K562 (cell line): ENCODE measurements around the gene CABP2. TPM values are rescaled to one million over a fixed set of nuclear protein-coding genes. Genes with fewer than 3 reads are reported as not detected.

Experiments
- ATAC-seq: fragments of 200-7000 bp; cut with Tn5 transposase; 3 replicates; pipeline ENCODE4 v1.9.1; 2020; ENCODE audit warnings: moderate library complexity
- BruUV-seq: library from RNA; stranded (reverse); fragments of 400-500 nt; replicated peaks from 2 replicates; lab custom pipeline; 2021; lab: Mats Ljungman, UMichigan
- CTCF ChIA-PET: fragments of 300-600 bp; formaldehyde crosslinking; extraction: SDS; loops from one replicate; lab custom pipeline; 2021; ENCODE audit warnings: low intra/inter-chr PET ratio; lab: Yijun Ruan, JAX
- POLR2A ChIA-PET: fragments of 300-600, 350-650 bp; sonication (Branson Sonifier 250); formaldehyde crosslinking; extraction: SDS; loops from one replicate; lab custom pipeline; 2021; ENCODE audit warnings: antibody characterized with exemption, inconsistent platforms; lab: Yijun Ruan, JAX
- DNase-seq, 4 experiments: peaks; one replicate each; pipeline versions ENCODE4 v3.0.0 to v3.0.0-alpha.2; 2011 to 2018; ENCODE audit warnings: low spot score in 3 of 4, mixed read lengths in 3 of 4; ENCODE audit errors: extremely low read depth in 1 of 4
- FAIRE-seq: peaks from 2 replicates; lab custom pipeline; 2011; peaks lifted over from hg19 to GRCh38; lab: Jason Lieb, UNC
- H2AFZ ChIP-seq: 2 replicates; pipeline ENCODE4 v1.6.0; 2011; ENCODE audit warnings: low read depth, low read length, control low read depth, inconsistent platforms
- H3K27ac ChIP-seq: fragments of 200-600 bp; 3 replicates; pipeline ENCODE4 v1.8.0; 2011; ENCODE audit warnings: low read depth, mild to moderate bottlenecking, control low read depth, inconsistent platforms, low read length, moderate library complexity, mixed read lengths; ENCODE audit errors: extremely low read depth
- H3K27me3 ChIP-seq, 2 experiments: fragments of 300-600 bp in 1 of 2; 2 replicates in 1 of 2; 3 replicates in 1 of 2; pipeline versions ENCODE4 v1.6.0 to v1.8.0; 2011; ENCODE audit warnings: inconsistent platforms in 2 of 2, low read length in 2 of 2, mild to moderate bottlenecking in 1 of 2, mixed read lengths in 1 of 2, moderate library complexity in 1 of 2; ENCODE audit not compliant: control insufficient read depth in 2 of 2, insufficient read depth in 2 of 2
- H3K36me3 ChIP-seq: fragments of 300-600 bp; 3 replicates; pipeline ENCODE4 v1.8.0; 2011; ENCODE audit warnings: mild to moderate bottlenecking, low read length, inconsistent platforms; ENCODE audit not compliant: control insufficient read depth, insufficient read depth
- H3K4me1 ChIP-seq, 2 experiments: fragments of 200-600 bp in 1 of 2; replicated peaks in 1 of 2; 2 replicates in 1 of 2; 3 replicates in 1 of 2; pipeline versions ENCODE4 v1.5.1 to v1.8.0; 2011; ENCODE audit warnings: inconsistent platforms in 2 of 2, low read length in 2 of 2, mild to moderate bottlenecking in 1 of 2, mixed read lengths in 1 of 2, moderate library complexity in 1 of 2; ENCODE audit not compliant: control insufficient read depth in 2 of 2, insufficient read depth in 2 of 2
- H3K4me2 ChIP-seq: 2 replicates; pipeline ENCODE4 v1.6.1; 2011; ENCODE audit warnings: low read length, control low read depth, inconsistent platforms, mixed read lengths; ENCODE audit not compliant: insufficient read depth
- H3K4me3 ChIP-seq: fragments of 200-600 bp; sonication (generic), shearing (Covaris generic); 2 replicates; pipeline ENCODE4 v1.5.1; 2016; ENCODE audit warnings: control low read depth, inconsistent platforms
- H3K79me2 ChIP-seq: fragments of 200-600 bp; 3 replicates; pipeline ENCODE4 v1.8.0; 2011; ENCODE audit warnings: low read length, inconsistent platforms; ENCODE audit not compliant: control insufficient read depth, insufficient read depth
- H3K9ac ChIP-seq, 2 experiments: 2 replicates each; pipeline versions ENCODE4 v1.6.0 to v1.6.1; 2011; ENCODE audit warnings: low read depth in 2 of 2, low read length in 2 of 2, control low read depth in 1 of 2, inconsistent platforms in 1 of 2, mild to moderate bottlenecking in 1 of 2, mixed read lengths in 1 of 2; ENCODE audit not compliant: insufficient read depth in 1 of 2
- H3K9me1 ChIP-seq: one replicate; pipeline ENCODE4 v1.6.0; 2011; ENCODE audit warnings: inconsistent platforms, mild to moderate bottlenecking, low read length, moderate library complexity; ENCODE audit not compliant: control insufficient read depth, insufficient read depth
- H3K9me3 ChIP-seq: replicated peaks from 2 replicates; pipeline ENCODE4 v1.5.1; 2011; ENCODE audit warnings: low read depth, low read length, inconsistent platforms; ENCODE audit not compliant: control insufficient read depth, insufficient read depth
- H4K20me1 ChIP-seq: replicated peaks from 2 replicates; pipeline ENCODE4 v1.6.1; 2011; ENCODE audit warnings: low read length, inconsistent platforms, mixed read lengths; ENCODE audit not compliant: control insufficient read depth, insufficient read depth
- ELF2 ChIP-seq: fragments of 250-450 bp; sonication (Bioruptor Pico); IDR thresholded peaks from 2 replicates; pipeline ENCODE4 v1.5.0; 2021; ENCODE audit warnings: mild to moderate bottlenecking
- PCBP1 ChIP-seq: fragments of 200-400 bp; formaldehyde crosslinking; IDR thresholded peaks from 2 replicates; pipeline ENCODE4 v1.6.1; 2018; ENCODE audit warnings: mild to moderate bottlenecking, low read depth, low read length; ENCODE audit not compliant: poor library complexity, severe bottlenecking
- POLR2G ChIP-seq: fragments of 200-400 bp; formaldehyde crosslinking; IDR thresholded peaks from 2 replicates; pipeline ENCODE4 v1.6.1; 2017; ENCODE audit warnings: low read depth, mild to moderate bottlenecking, antibody characterized with exemption, low read length, moderate library complexity
- ZBTB11 ChIP-seq, 3 experiments: fragments of 200-800 bp in 1 of 3; fragments of 250-450 bp in 1 of 3; fragments of 450-650 bp in 1 of 3; sonication (Bioruptor Pico) in 1 of 3; sonication (Bioruptor generic) in 1 of 3; formaldehyde crosslinking in 1 of 3; IDR thresholded peaks; 2 replicates each; pipeline versions ENCODE4 v1.6.1 to v1.8.0; 2016 to 2022; ENCODE audit warnings: mild to moderate bottlenecking in 2 of 3, missing genetic modification characterization in 2 of 3, missing compliant biosample characterization in 1 of 3, moderate library complexity in 1 of 3
- WGBS: fragments of 100-300 bp; shearing (Covaris generic); methylation state at CpG from one replicate; pipeline ENCODE4 v1.1.6; 2016; ENCODE audit warnings: low coverage, mixed read lengths; ENCODE audit not compliant: insufficient coverage; ENCODE audit errors: missing lambda C conversion rate; 5-methylcytosine and 5-hydroxymethylcytosine counted together
- in situ Hi-C: fragments of 300-500 bp; cut with MboI; formaldehyde crosslinking; loops from 4 replicates; pipeline ENCODE4 v1.15.0; 2018; ENCODE audit warnings: inconsistent platforms, mixed read lengths
- intact Hi-C: fragments of 100-400 bp; cut with micrococcal nuclease; formaldehyde crosslinking; loops from 2 replicates; pipeline ENCODE4 v1.14.2; 2022
- polyA plus RNA-seq, 8 experiments: library from polyadenylated mRNA; depleted of rRNA in 4 of 8; stranded (reverse) in 5 of 8; unstranded in 3 of 8; fragments of >200 nt; fragmentation: Nextera tagmentation in 2 of 8; fragmentation: Illumina TruSeq in 1 of 8; extraction: Ambion mirVana in 2 of 8; extraction: Trizol in 1 of 8; gene quantifications; 2 replicates each; pipeline versions ENCODE4 v1.2.1 to v1.2.3, GENCODE V29; 2011 to 2014; ENCODE audit warnings: inconsistent platforms in 1 of 8, missing spikeins in 1 of 8
- total RNA-seq, 7 experiments: library from RNA; depleted of rRNA in 6 of 7; stranded (reverse); fragments of >200 nt in 6 of 7; fragmentation: Illumina TruSeq in 2 of 7; extraction: Trizol in 2 of 7; gene quantifications; 2 replicates each; pipeline versions ENCODE4 v1.2.1 to v1.2.3, GENCODE V29; 2011 to 2021; ENCODE audit warnings: low replicate concordance in 1 of 7

CABP2 gene
- total and polyA plus RNA-seq, 9 of the 15 experiments (the other 6 are each of a cell fraction or from before 2014, with no cell fraction given), result not detected

- H3K27ac ChIP-seq, result no peak overlapping the region
- FAIRE-seq, result no peak
- H3K36me3 ChIP-seq, result peaks cover 92% of the 10 kb centered on the region; the same call in 2 of the 3 replicates
- H3K9me1 ChIP-seq, result no peaks in the 10 kb centered on the region
- no peaks in the 10 kb centered on the region for H3K79me2 ChIP-seq
- ATAC-seq, result no peak
- H3K4me3 ChIP-seq, result no peak overlapping the region
- H3K9ac ChIP-seq, result no peak overlapping the region; a peak in 1 of 4 replicates
- H3K27me3 ChIP-seq, result no peaks in the 10 kb centered on the region
- in situ Hi-C loops (no loop called here), intact Hi-C loops (no loop called here)
- TF ChIP-seq POLR2G (peak; percentile 30), ZBTB11 (CRISPR knock-in tag; IDR thresholded peaks at IDR 0.05) (no peak), PCBP1 (peak; percentile 55), ELF2 (CRISPR knock-in tag) (no peak)
- BruUV-seq, result no TSS peak
- H2AFZ ChIP-seq, result no peak overlapping the region
- H4K20me1 ChIP-seq, result no peaks in the 10 kb centered on the region
- WGBS, result 98% methylated on average over 25 of the region's 59 CpGs
- peak in 1 of 4 experiments; percentile 42 for DNase-seq
- ChIA-PET POLR2A (interaction anchor here (0.6 kb wide), 1 partner anchor 66 kb away, joined by 3 read pairs; no protein-coding TSS in a partner anchor), CTCF (no interaction called here)
- no peaks in the 10 kb centered on the region for H3K9me3 ChIP-seq
- H3K4me2 ChIP-seq, result no peak overlapping the region
- peaks cover 0 to 72% of the 10 kb centered on the region in 2 experiments; a peak in 2 of 5 replicates for H3K4me1 ChIP-seq
Measured at GRCh38 chr11:67494371-67495233, 28.6 kb downstream of the CABP2 start.
